ENCODE measurements around the gene PTPN1.

Gene PTPN1

GRCh38 chr20:50577175-50578018 is 67.2 kb downstream of the PTPN1 start:
- TF ChIP-seq CTCF (IDR thresholded peaks at IDR 0.05; ENCODE audit: low read length, missing control alignments), result no peak
- H3K4me3 ChIP-seq (replicated peaks; ENCODE audit: low read depth, low read length), result no peak overlapping the region
- DNase-seq (ENCODE audit: low read depth), result no peak

- H3K4me3 ChIP-seq (replicated peaks; ENCODE audit: low read depth, low read length), result no peak overlapping the region
- no peak for TF ChIP-seq CTCF (IDR thresholded peaks at IDR 0.05; ENCODE audit: low read length, missing control alignments)
- no peak for DNase-seq (ENCODE audit: low read depth)
Measured at GRCh38 chr20:50578061-50578777, 68.0 kb downstream of the PTPN1 start.

- DNase-seq (ENCODE audit: low read depth), result no peak
- TF ChIP-seq CTCF (IDR thresholded peaks at IDR 0.05; ENCODE audit: low read length, missing control alignments), result no peak
- no peak overlapping the region for H3K4me3 ChIP-seq (replicated peaks; ENCODE audit: low read depth, low read length)
Measured at GRCh38 chr20:50578778-50579165, 68.6 kb downstream of the PTPN1 start.

GRCh38 chr20:50579511-50579910 is 69.3 kb downstream of the PTPN1 start:
- no peak overlapping the region for H3K4me3 ChIP-seq (replicated peaks; ENCODE audit: low read depth, low read length)
- DNase-seq (ENCODE audit: low read depth), result no peak
- TF ChIP-seq CTCF (IDR thresholded peaks at IDR 0.05; ENCODE audit: low read length, missing control alignments), result no peak

DNA sequence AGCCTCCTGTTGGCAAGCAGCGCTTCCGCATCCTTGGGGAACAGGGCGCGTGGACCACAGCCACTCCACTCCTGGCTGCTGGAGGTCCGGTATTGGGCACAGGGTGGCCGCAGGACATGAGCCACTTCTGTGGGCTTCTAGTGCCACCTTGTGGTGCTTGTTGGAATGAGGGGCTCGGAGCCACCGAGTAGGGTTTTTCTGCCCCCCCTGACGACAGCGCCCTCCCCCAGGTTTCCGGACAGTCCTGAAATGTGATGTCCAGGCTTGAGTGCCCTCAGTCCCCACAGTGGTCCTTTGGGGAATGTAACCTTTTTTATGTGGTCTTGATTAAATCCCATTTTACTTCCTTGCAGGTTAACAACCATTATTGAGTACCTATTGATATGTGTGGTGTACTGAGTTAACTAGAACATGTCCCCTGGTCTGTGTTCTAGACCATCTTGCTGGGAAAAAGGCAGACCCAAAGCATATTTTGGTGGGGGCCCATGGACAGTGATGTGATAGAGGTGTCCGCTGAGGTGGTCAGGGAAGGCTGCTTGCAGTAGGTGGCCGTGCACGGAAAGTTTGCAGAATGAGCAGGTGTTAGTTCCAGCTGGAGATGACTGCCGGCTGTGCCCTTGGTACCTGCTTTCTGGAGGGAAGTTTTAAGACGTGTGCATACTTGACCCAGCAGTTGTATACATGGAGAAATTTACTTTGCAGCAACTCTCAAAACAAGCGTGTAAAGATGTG is 70.0 kb downstream of the PTPN1 start:
- peak; percentile 63 for DNase-seq (ENCODE audit: low read depth)
- TF ChIP-seq CTCF (IDR thresholded peaks at IDR 0.05; ENCODE audit: low read length, missing control alignments), result peak; percentile 70

GRCh38 chr20:50580842-50581544 is 70.8 kb downstream of the PTPN1 start:
- DNase-seq (ENCODE audit: low read depth), result no peak
- no peak overlapping the region for H3K4me3 ChIP-seq (replicated peaks; ENCODE audit: low read depth, low read length)
- no peak for TF ChIP-seq CTCF (IDR thresholded peaks at IDR 0.05; ENCODE audit: low read length, missing control alignments)

More for the DNA sequence above, 70.0 kb downstream of the PTPN1 start:
- H3K4me3 ChIP-seq (replicated peaks; ENCODE audit: low read depth, low read length), result no peak overlapping the region

All from fibroblast of pulmonary artery (primary cell).